NCI-H2196 (cell line): ENCODE results near the gene DOCK3.
"Not testable (repeated sequence)": the region's sequence is repeated elsewhere in the genome, so short reads cannot be mapped to it uniquely, and the experiment has no call there.

ENCODE experiments used
- DNase-seq: peaks from one replicate; lab custom pipeline; 2025; ENCODE audit not compliant: unreplicated experiment; lab: John Stamatoyannopoulos, UW

The DOCK3 gene

GRCh38 chr3:51353691-51354090 lies 679.0 kb downstream of the DOCK3 start:
- DNase-seq: no peak

DNA sequence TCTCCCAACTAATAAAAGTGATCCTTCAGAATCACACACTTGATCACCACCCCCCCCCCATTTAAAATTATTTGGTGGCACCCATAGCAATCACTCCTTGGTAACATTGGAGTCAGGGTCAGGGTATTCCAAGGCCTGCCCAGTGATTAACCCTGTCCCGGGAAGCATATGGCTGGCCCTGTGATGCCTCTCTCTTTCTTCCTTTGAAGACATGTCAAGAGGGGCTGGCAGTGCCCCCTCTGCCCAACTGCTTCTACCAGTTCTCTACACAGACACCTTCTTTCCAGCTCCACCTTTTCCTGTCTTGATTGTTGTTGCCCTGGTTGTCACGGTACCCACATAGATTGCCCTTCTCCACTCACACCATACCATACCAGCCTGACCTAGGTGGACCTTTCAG lies 679.4 kb downstream of the DOCK3 start:
- DNase-seq: no peak

DNA sequence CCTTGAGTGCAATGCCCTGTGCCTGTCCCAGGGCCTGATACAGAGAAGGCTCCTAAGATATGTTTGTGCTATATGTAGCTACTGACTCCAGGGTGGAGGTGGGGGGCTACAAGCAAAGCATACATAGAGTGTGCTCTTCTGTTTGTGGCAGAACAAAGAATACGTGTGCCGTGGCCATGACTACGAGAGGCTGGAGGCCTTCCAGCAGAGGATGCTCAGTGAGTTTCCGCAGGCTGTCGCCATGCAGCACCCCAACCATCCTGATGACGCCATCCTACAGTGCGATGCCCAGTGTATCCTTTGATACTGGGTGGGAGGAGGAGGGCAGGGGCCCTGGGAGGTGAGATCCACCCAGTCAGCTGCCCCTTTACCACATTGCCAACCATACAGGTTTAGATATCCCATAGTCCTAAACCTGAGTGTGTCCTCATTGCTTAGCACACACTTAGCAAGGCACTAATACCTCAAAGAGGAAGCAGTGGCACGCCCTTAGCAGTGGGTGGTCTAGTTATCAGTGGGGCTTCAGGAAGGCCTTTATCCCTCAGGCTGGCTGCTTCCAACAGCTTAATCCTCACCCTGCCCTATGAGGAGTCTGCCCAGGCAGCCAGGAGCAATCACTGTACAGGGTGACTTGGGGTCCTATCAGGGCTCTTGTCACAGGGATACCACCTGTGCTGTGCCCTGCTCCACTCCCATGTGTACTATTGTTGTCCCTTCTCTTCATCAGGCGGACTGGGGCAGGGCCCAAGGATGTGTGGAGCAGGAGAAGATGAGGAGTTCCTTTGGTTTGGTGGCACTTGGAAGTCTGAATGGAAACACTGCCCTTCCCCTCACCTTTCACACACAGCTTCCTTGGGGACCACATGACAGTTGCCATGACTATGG lies 680.2 kb downstream of the DOCK3 start:
- no peak for DNase-seq

DNA sequence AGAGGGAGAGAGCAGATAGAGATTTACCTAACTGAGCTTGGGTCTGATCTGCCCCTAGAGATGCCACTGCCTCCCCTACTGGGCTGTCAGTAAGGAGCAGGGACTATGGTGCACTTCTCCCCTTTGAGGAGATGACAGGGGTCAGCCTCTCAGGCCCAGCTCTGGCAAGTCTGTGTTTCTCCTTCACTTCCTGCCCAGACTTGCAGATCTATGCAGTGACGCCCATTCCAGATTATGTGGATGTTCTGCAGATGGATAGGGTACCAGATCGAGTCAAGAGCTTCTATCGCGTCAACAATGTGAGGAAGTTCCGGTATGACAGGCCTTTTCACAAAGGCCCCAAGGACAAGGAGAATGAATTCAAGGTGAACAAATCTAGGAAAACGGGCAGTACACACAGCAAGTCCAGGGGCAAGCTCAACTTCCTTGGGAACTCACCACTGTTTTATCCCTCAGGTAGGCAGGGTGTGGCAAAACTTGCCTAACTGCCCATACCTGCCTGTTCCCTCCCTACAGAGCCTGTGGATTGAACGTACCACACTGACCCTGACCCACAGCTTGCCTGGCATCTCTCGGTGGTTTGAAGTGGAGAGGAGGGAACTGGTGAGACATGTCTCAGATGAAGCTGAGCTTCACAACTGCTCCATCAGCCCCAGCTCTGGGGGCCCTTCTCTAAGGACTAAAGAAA lies 681.3 kb downstream of the DOCK3 start:
- no peak for DNase-seq

DNA sequence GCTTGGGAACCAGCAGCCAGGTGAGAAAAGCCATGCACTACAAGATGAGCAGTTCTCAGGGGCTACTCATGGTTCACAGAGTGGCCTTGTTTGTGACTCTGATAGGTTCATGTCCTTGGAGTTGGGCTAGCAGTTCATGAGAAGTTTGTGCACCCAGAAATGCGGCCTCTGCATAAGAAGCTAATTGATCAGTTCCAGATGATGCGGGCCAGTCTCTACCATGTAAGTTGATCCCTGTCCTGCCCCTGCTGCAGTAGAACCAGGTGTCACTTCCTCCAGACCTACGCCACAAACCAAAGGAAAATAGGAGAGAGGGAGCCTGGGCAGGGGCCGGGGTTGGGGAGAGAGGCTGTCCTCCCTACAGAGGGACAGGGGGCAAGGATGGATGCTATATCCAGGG lies 683.1 kb downstream of the DOCK3 start:
- DNase-seq: no peak

DNA sequence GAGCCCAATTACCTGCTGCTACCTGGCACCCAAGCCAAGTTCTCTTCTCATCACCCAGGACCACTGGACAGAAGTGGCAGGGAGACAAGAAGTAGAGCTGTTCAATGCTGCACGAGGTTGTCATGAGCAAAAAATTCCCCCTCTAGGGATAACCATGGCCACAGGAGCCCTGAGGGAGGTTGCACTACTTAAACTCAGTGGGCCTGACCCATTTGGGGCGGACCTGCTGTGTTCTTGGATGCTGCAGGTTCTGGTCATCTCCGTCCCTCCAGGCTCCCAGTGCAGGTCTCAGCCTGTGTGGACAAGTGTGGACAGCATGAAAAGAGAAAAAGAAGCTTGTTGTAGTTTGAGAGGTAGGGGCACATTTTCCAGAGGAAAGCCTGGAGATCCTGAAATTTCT lies 684.3 kb downstream of the DOCK3 start:
- no peak for DNase-seq

- no peak for DNase-seq
Measured at GRCh38 chr3:51360806-51361205, 686.1 kb downstream of the DOCK3 start.

DNA sequence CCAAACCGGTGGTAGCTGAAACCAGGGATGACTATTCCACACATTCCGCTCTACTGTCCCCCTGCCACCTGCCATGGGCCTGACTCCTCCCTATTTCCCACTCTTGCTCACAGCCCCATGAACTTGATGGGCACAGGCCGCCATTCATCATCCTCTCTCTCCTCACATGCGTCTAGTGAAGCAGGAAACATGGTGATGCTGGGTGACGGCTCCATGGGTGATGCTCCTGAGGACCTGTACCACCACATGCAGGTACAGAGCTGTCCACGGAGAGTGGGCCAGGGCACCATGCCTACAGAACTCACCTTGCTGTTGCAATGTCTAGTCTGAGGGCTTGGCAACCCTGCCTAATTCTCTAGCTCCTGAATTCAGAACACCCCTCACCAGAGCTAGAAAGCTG lies 687.0 kb downstream of the DOCK3 start:
- no peak for DNase-seq

- DNase-seq: no peak
Measured at GRCh38 chr3:51362476-51362875, 687.7 kb downstream of the DOCK3 start.

GRCh38 chr3:51368276-51368675 lies 693.5 kb downstream of the DOCK3 start:
- DNase-seq: not testable (repeated sequence)

GRCh38 chr3:51371943-51372557 lies 697.3 kb downstream of the DOCK3 start:
- peak; percentile 59 for DNase-seq

GRCh38 chr3:51373658-51374421 lies 699.1 kb downstream of the DOCK3 start:
- peak; percentile 5 for DNase-seq

GRCh38 chr3:51374456-51374855 lies 699.7 kb downstream of the DOCK3 start:
- no peak for DNase-seq

GRCh38 chr3:51375136-51375535 lies 700.4 kb downstream of the DOCK3 start:
- no peak for DNase-seq

GRCh38 chr3:51375571-51375970 lies 700.8 kb downstream of the DOCK3 start:
- no peak for DNase-seq

DNA sequence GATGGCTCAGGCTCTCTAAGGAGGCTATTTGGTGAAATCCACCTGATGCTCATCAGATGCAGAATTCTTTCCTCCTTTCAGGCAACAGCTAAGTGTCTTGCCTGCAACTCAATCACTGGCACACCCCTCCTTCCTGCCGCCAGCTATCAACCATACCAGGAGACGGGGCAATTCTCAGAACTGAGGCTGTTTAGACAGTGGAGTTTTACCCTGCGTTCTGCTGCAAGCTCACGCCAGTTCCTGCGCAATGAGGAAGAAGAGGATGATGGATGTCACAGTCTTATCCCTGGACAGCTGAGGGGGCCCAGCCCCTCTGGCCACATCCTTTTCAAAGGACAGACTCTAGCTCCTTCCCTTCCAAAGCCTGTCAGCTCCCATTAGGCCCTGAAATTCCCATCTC lies 703.3 kb downstream of the DOCK3 start:
- no peak for DNase-seq

- no peak for DNase-seq
Measured at GRCh38 chr3:51378726-51379125, 704.0 kb downstream of the DOCK3 start.

GRCh38 chr3:51379301-51379700 lies 704.6 kb downstream of the DOCK3 start:
- DNase-seq: no peak

GRCh38 chr3:51379746-51380455 lies 705.2 kb downstream of the DOCK3 start:
- no peak for DNase-seq

GRCh38 chr3:51380601-51381332 lies 706.0 kb downstream of the DOCK3 start:
- no peak for DNase-seq
